ENCODE data around the gene KCNQ1.

Gene KCNQ1

GRCh38 chr11:2776351-2777061 lies 331.7 kb downstream of the KCNQ1 start:
- no peak for TF ChIP-seq CTCF (IDR thresholded peaks at IDR 0.05; ENCODE audit: low read depth, low read length)
- Histone ChIP-seq H3K36me3 (no peaks in the 10 kb centered on the region), H3K27me3 (no peaks in the 10 kb centered on the region), H3K4me1 (peaks cover 18% of the 10 kb centered on the region), H3K4me3 (ENCODE audit: low read depth, low read length) (no peak overlapping the region), H3K9me3 (no peaks in the 10 kb centered on the region)
- no peak for DNase-seq

- no peaks in the 10 kb centered on the region for H3K27me3 ChIP-seq
- H3K9me3 ChIP-seq = no peaks in the 10 kb centered on the region
- H3K4me3 ChIP-seq (ENCODE audit: low read depth, low read length) = no peak overlapping the region
- H3K4me1 ChIP-seq = peaks cover 18% of the 10 kb centered on the region
- H3K36me3 ChIP-seq = no peaks in the 10 kb centered on the region
- TF ChIP-seq CTCF (IDR thresholded peaks at IDR 0.05; ENCODE audit: low read depth, low read length) = no peak
- DNase-seq = no peak
Observed at GRCh38 chr11:2777386-2777785, 332.6 kb downstream of the KCNQ1 start.

GRCh38 chr11:2777871-2778629 lies 333.2 kb downstream of the KCNQ1 start:
- DNase-seq = peak; percentile 24
- Histone ChIP-seq H3K4me1 (peaks cover 18% of the 10 kb centered on the region), H3K9me3 (no peaks in the 10 kb centered on the region), H3K4me3 (ENCODE audit: low read depth, low read length) (no peak overlapping the region; the same call in 1 of the 2 replicates), H3K27me3 (no peaks in the 10 kb centered on the region), H3K36me3 (no peaks in the 10 kb centered on the region)
- TF ChIP-seq CTCF (IDR thresholded peaks at IDR 0.05; ENCODE audit: low read depth, low read length) = no peak

- Histone ChIP-seq H3K36me3 (no peaks in the 10 kb centered on the region), H3K4me1 (peaks cover 18% of the 10 kb centered on the region), H3K9me3 (no peaks in the 10 kb centered on the region), H3K4me3 (ENCODE audit: low read depth, low read length) (peak overlapping the region; percentile 8; the same call in 1 of the 2 replicates), H3K27me3 (no peaks in the 10 kb centered on the region)
- peak; percentile 77 for DNase-seq
- no peak for TF ChIP-seq CTCF (IDR thresholded peaks at IDR 0.05; ENCODE audit: low read depth, low read length)
Observed at GRCh38 chr11:2778630-2779498, 334.1 kb downstream of the KCNQ1 start.

GRCh38 chr11:2779499-2779980 lies 334.7 kb downstream of the KCNQ1 start:
- Histone ChIP-seq H3K27me3 (no peaks in the 10 kb centered on the region), H3K9me3 (no peaks in the 10 kb centered on the region), H3K36me3 (no peaks in the 10 kb centered on the region), H3K4me1 (peaks cover 18% of the 10 kb centered on the region), H3K4me3 (ENCODE audit: low read depth, low read length) (no peak overlapping the region)
- DNase-seq = peak; percentile 59
- TF ChIP-seq CTCF (IDR thresholded peaks at IDR 0.05; ENCODE audit: low read depth, low read length) = no peak

Measured in BE2C (cell line).